Thoracic aorta (tissue), 2 donors: ENCODE data around the gene NAE1. TPM values are rescaled to one million over a fixed set of nuclear protein-coding genes. Genes with fewer than 3 reads are reported as not detected.

Experiments used
- ATAC-seq: fragments of 150-250 bp; one replicate; pipeline ENCODE4 v1.8.0; 2017; ENCODE audit warnings: low read depth; ENCODE audit not compliant: insufficient number of reproducible peaks, low FRiP score
- DNase-seq: peaks from one replicate; pipeline ENCODE4 v3.0.0-alpha.2; 2020; ENCODE audit warnings: low spot score
- H3K27ac ChIP-seq, 2 donors: fragments of 200-600 bp; sonication (generic); 1 replicate in 1 of 2; 2 replicates in 1 of 2; pipeline ENCODE4 v1.5.1; 2016; ENCODE audit warnings: mild to moderate bottlenecking in 2 of 2, moderate library complexity in 2 of 2
- H3K27me3 ChIP-seq: fragments of 200-600 bp; sonication (generic); replicated peaks from 2 replicates; pipeline ENCODE4 v1.6.0; 2016; ENCODE audit warnings: mild to moderate bottlenecking; ENCODE audit not compliant: insufficient read depth
- H3K36me3 ChIP-seq: fragments of 200-600 bp; sonication (generic); one replicate; pipeline ENCODE4 v1.5.1; 2016
- H3K4me1 ChIP-seq, 2 donors: fragments of 200-600 bp; sonication (generic); 1 replicate in 1 of 2; 2 replicates in 1 of 2; pipeline versions ENCODE4 v1.5.1 to v1.6.0; 2016; ENCODE audit warnings: low read depth in 2 of 2, mild to moderate bottlenecking in 1 of 2; ENCODE audit not compliant: control insufficient read depth in 1 of 2
- H3K4me3 ChIP-seq: fragments of 200-600 bp; sonication (generic); 2 replicates; pipeline ENCODE4 v1.5.1; 2016; ENCODE audit warnings: mild to moderate bottlenecking
- H3K9me3 ChIP-seq: fragments of 200-600 bp; sonication (generic); 2 replicates; pipeline ENCODE4 v1.5.1; 2016
- CTCF ChIP-seq: fragments of 200-600 bp; sonication (generic); IDR thresholded peaks from one replicate; pipeline ENCODE4 v1.5.1; 2019; ENCODE audit warnings: antibody characterized with exemption
- total RNA-seq, 2 donors: library from RNA; depleted of rRNA; stranded (reverse); fragments of >200 nt; gene quantifications; one replicate each; pipeline versions ENCODE4 v1.1.0 to v1.2.3, GENCODE V29; 2016

The NAE1 gene
- total RNA-seq, 2 donors from 2014 or later, result 29.6 to 48.0 TPM

- no peaks in the 10 kb centered on the region for H3K9me3 ChIP-seq
- H3K27me3 ChIP-seq, result no peaks in the 10 kb centered on the region
- H3K27ac ChIP-seq, result no peak overlapping the region
- no peaks in the 10 kb centered on the region for H3K36me3 ChIP-seq
- no peak for TF ChIP-seq CTCF
- ATAC-seq, result no peak
- no peak for DNase-seq
- H3K4me3 ChIP-seq, result no peak overlapping the region
- no peaks in the 10 kb centered on the region for H3K4me1 ChIP-seq
Measured at GRCh38 chr16:66856184-66856730, 25.5 kb upstream of the NAE1 start.

- Histone ChIP-seq H3K27ac (no peak overlapping the region), H3K36me3 (no peaks in the 10 kb centered on the region), H3K4me3 (no peak overlapping the region), H3K4me1 (no peaks in the 10 kb centered on the region), H3K9me3 (no peaks in the 10 kb centered on the region), H3K27me3 (no peaks in the 10 kb centered on the region)
- TF ChIP-seq CTCF, result no peak
- no peak for DNase-seq
- ATAC-seq, result no peak
Measured at GRCh38 chr16:66853261-66854139, 22.7 kb upstream of the NAE1 start.

GRCh38 chr16:66851166-66851964 is 20.6 kb upstream of the NAE1 start:
- no peaks in the 10 kb centered on the region for H3K4me1 ChIP-seq
- TF ChIP-seq CTCF, result no peak
- no peak overlapping the region for H3K4me3 ChIP-seq
- H3K9me3 ChIP-seq, result no peaks in the 10 kb centered on the region
- no peaks in the 10 kb centered on the region for H3K36me3 ChIP-seq
- no peaks in the 10 kb centered on the region for H3K27me3 ChIP-seq
- no peak for ATAC-seq
- no peak overlapping the region for H3K27ac ChIP-seq
- DNase-seq, result no peak

GRCh38 chr16:66850115-66850815 is 19.5 kb upstream of the NAE1 start:
- Histone ChIP-seq H3K36me3 (no peaks in the 10 kb centered on the region), H3K9me3 (no peaks in the 10 kb centered on the region), H3K27ac (no peak overlapping the region), H3K27me3 (peaks cover 1% of the 10 kb centered on the region), H3K4me1 (peaks cover 0 to 8% of the 10 kb centered on the region in 2 donors), H3K4me3 (no peak overlapping the region)
- no peak for DNase-seq
- no peak for ATAC-seq
- no peak for TF ChIP-seq CTCF
